Measurements from ENCODE around the gene PRM2.

PRM2 gene

GRCh38 chr16:11283820-11284248 lies 7.6 kb upstream of the PRM2 start:
- DNase-seq: no peak

GRCh38 chr16:11280616-11281522 lies 4.6 kb upstream of the PRM2 start, which contains the start of gene PRM1:
TSS of gene PRM1 (minus strand) at chr16:11281330. CDS start at chr16:11281238, 92 bp downstream.
- DNase-seq: no peak

GRCh38 chr16:11278681-11279628 lies 2.7 kb upstream of the PRM2 start:
- DNase-seq: no peak

- DNase-seq: no peak
These were observed 1.5 kb upstream of the PRM2 start for GRCh38 chr16:11277607-11278337.

- DNase-seq: no peak
These were observed 765 bp upstream of the PRM2 start for GRCh38 chr16:11276896-11277593.

GRCh38 chr16:11274964-11275363 lies 1.3 kb downstream of the PRM2 start:
- no peak for DNase-seq

GRCh38 chr16:11273721-11274324 lies 2.5 kb downstream of the PRM2 start:
- no peak for DNase-seq

- no peak for DNase-seq
These were observed 3.2 kb downstream of the PRM2 start, which contains the start of gene PRM3 for GRCh38 chr16:11272921-11273720. TSS of gene PRM3 (minus strand) at chr16:11273629. CDS start at chr16:11273595, 34 bp downstream.

- no peak for DNase-seq
These were observed 3.8 kb downstream of the PRM2 start for GRCh38 chr16:11272484-11272883.

- no peak for DNase-seq
These were observed 4.7 kb downstream of the PRM2 start for GRCh38 chr16:11271610-11272009.

- no peak for DNase-seq
These were observed 5.6 kb downstream of the PRM2 start for GRCh38 chr16:11270602-11271162.

GRCh38 chr16:11268921-11269375 lies 7.3 kb downstream of the PRM2 start, which contains the start of gene TNP2:
TSS of gene TNP2 (minus strand) at chr16:11269325. CDS start at chr16:11269262, 63 bp downstream.
- DNase-seq: no peak

GRCh38 chr16:11265124-11265523 lies 11.2 kb downstream of the PRM2 start:
- no peak for DNase-seq

- no peak for DNase-seq
These were observed 12.0 kb downstream of the PRM2 start for GRCh38 chr16:11264155-11264832.

- no peak for DNase-seq
These were observed 12.5 kb downstream of the PRM2 start for GRCh38 chr16:11263737-11264136.

GRCh38 chr16:11262915-11263314 lies 13.4 kb downstream of the PRM2 start:
- DNase-seq: no peak

- no peak for DNase-seq
These were observed 15.7 kb downstream of the PRM2 start for GRCh38 chr16:11260596-11260966.

- DNase-seq: no peak
These were observed 16.4 kb downstream of the PRM2 start for GRCh38 chr16:11259655-11260595.

Measured in CD4-positive, alpha-beta T cell treated with Interleukin-12 subunit alpha and Interleukin-12 subunit beta, for 1 hour (primary cell).